Middle frontal gyrus (tissue), 1 donor: ENCODE measurements around the gene GSTM5.
A peak's percentile ranks its signal among the peaks of the same experiment; 100 is the strongest.
"Not testable (repeated sequence)": the region's sequence is repeated elsewhere in the genome, so short reads cannot be mapped to it uniquely, and the experiment has no call there.

Experiments used
- DNase-seq: peaks from one replicate; pipeline ENCODE4 v3.0.0-alpha.2; 2015; ENCODE audit warnings: low spot score; ENCODE audit errors: extremely low spot score

The GSTM5 gene

DNA sequence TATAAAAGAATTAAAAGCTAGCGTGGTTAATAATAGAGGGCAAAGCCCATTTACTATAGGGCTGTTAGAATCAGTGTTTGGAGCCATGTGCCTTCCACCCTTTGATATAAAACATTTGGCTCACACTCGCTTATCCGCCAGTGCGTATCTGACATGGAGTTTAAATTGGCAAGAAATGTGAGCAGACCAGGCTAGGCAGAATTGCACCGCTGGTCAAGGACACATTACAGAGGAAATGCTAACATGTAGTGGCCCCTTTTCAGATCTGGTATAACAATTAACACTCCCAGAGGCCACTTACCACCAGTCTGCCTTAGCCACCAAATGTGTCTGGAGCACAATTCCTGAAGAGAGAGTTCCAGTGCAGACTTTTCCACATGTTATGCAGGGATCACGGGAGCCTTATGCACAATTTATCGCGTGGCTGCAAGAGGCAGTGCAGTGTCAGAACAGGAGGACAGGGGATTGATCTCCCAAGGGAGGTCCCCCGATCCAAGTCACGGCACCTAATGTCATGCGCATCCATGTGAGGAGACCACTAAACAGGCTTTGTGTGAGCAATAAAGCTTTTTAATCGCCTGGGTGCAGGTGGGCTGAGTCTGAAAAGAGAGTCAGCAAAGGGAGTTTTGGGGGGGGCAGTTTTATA is 14.8 kb downstream of the GSTM5 start:
- DNase-seq = no peak

DNA sequence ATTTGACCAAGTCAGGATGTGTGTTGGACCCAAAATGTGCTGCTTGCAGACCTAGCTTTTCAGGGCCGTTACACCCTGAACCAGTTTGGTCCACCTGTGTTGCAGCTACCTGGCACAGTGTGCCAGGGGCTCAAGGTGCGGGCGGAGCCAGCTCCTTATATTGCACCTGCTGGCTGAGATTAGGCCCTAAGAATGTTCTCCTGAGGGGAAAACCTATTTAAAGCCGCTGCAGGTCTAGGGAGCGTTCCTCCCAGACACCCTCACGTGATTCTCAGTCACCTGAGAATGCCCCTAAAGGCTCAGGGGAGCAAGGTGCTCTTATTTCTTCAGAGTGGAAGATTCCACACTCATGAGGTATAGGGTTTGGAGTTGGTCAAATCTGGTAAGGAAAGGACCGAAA is 16.8 kb downstream of the GSTM5 start:
- no peak for DNase-seq

DNA sequence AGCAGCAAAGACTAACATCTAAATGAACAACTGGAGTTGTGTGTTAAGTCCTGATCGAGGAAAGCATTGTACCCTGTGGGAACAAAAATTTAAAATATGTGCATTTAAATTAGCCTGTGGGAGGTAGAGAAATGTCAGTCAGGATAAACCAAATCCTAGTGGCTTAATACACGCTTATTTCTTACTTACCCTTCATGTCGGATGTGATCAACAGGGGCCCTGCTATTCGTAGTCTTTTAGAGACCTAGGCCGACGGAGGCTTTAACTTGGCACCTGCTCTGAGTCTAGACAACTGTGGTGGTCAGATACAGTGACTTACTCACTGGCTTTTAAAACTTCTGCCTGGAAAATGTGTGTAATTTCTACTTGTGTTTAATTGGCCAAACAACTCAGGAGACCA is 18.6 kb downstream of the GSTM5 start:
- DNase-seq = no peak

DNA sequence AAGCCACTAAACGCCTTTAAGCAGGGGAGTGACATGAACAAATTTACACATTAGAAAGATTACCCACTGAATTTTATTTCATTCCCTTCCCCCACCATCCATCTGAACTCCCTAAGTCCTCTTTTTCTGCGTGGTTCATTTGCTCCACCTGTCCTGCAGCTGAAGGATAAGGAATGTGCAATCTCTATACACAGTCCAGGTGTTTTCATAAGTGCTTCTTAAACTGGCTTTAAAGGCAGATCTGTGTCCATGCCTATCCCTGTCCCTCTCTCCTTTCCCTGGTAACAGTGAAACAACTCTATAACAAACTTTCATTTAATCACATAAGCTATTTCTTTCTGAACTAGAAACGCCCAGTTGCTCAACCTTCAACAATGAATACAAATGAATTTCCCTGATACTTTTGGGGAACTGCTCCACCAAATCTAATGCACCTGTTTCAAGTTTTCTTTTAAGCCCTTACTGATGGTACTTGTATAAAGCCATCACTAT is 20.4 kb downstream of the GSTM5 start:
- no peak for DNase-seq

DNA sequence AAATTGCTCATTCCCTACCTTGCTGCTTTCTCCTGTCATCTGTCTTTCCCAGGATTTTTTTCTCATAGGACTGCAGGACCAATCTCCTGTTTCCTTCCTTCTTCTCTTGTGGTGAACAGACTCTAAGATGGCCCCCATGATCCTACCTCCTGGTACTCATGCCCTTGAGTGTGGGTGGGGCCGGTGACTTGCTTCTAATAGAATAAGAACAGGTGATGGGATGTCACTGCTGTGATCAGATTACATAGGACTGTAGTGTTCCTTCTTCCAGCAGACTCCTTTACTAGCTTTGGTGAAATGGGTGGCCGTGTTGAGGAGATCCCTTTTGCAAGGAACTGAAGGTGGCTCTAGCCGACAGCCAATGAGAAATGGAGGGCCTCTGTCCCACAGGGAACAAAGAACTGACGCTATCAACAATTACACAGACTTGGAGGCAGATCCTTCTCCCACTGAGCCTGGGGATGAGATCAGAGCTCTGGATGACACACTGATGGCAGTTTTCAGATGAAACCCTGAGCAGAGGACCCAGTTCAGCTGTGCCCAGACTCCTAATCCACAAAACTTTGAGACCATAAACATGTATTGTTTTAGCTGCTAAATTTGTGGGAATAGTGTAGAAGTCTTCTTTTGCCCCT is 21.3 kb downstream of the GSTM5 start:
- DNase-seq = no peak

DNA sequence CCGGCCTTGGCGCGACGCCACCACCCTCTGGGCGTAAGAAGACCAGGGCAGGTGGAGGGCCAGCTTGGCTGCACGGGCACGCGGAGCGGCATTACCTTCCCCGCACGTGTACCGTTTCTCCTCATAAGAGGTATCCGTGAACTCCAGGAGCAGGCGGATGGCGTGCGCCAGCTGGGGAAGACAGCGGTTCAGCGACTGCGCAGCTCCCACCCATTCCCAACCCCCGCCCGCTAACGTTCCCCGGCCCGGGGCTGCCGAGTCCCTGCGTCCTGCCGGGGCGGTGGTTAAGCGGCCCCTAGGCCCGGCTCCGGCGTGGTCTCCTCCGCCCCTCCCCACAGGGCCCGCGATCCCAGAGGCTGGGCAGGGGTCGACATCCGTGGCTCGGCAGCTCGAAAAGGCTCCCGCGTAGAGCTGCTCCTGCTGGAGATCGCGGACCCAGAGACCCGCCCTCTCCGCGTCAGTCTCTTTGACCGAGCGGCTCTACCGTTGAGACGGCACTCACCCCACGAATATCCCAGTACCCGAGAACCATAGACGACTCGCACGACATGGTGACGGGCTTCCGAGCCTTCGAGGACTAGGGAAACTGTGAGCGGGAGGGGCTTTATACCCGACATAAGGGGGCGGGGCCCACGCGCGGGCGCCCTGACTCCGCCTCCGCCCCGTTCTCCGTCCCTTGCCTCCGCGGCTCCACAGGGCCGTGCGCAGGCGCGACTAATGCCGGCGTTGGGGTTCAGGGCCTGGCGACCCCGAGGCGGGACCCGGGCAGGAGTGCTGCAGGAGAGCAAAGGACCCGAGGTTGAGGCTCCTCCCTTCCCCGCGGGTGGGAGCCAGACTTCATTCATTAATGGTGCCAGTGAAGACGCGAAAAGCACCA is 27.9 kb downstream of the GSTM5 start:
- peak; percentile 33 for DNase-seq

DNA sequence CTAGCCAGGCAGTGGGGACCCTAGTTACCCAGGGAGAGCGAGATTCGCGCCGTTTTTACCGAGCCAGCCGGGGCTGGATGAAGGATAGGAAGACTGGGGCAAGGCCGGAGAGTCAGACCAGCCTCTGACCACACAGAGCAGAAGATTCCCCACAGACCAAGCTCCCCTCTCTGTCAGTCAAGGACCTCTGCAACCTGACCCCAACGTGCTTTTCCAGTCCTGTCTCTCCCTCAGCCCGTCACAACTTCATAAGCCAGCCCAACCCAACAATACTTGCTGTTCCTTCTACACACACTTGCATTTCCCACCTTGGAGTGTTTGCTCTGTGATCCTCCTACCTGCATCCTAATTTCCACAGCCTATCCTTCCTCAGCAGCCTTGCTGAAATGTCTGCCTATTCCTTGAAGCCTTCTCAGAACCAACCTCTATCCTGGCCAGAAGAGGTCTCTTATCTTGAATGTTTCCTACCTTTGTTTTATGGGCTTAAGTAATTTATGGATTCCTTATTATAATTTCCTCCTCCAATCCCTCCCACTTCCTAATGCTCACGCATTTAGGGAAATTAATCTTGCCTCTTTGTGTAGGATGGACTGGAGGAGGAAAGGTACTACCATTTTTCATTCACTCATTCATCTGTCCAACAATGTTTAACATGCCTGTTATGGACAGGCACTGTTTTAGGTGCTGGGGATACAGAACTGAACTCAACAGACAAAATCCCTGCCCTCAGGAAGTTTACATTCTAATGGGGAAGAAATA is 28.7 kb downstream of the GSTM5 start, which contains the start of gene GSTM3:
GSTM3 (minus strand) TSS at position 424 of the 759 bp plus-strand sequence. CDS start 751 bp downstream, outside the sequence.
- no peak for DNase-seq

DNA sequence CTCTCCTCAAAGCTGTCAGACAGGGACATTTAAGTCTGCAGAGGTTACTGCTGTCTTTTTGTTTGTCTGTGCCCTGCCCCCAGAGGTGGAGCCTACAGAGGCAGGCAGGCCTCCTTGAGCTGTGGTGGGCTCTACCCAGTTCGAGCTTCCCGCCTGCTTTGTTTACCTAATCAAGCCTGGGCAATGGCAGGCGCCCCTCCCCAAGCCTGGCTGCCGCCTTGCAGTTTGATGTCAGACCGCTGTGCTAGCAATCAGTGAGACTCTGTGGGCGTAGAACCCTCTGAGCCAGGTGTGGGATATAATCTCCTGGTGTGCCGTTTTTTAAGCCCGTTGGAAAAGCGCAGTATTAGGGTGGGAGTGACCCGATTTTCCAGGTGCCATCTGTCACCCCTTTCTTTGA is 36.3 kb downstream of the GSTM5 start:
- DNase-seq = not testable (repeated sequence)

DNA sequence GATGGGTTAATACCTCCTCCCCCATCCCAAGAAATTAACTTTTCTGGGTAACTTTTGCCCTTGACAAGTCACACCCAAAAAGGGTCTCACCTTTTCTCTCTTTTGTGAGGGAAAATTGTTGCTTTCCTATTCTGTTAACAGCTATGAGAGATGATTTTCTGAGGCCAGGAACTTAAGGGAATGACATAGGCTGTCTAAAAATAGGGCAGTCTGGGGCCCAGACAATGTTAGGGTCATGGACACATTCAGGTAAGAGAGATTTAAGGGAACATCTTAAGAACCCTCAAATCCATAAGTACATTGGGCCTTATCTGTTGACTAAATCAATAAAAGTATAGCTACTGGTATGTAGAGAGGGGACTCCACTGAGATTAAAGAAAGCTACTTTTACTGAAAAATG is 37.2 kb downstream of the GSTM5 start:
- DNase-seq = no peak

DNA sequence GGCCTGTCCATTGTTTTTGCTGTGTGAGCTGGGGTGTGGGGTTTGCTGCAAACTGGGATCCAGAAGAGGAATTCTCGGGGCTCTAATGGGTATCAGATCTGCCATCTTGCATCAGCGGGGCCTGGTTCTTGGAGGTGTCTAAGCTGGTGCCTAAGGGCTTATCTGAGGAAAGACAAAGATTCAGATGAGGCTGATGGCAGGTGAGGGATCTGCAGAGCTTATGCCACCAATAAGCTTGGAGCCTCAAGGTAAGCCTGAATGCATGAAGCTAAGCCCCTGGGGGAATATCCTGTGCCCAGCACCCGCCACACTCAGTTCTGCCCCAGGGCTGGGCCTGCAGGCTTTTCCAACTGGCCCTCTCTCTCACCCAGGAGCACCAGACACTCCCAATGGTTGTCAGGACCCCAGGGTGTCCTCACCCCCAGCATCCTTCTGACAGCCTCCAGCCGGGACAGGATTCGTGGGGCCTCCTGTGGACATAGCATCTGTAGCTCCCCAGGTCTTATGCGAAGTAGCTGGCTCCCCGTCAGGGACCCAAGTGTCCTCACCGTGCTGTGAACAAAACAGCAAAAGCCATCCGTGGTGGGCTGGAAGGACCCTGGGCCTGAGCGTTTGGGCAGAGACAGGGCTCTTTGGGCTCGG is 38.3 kb downstream of the GSTM5 start:
- DNase-seq = no peak

DNA sequence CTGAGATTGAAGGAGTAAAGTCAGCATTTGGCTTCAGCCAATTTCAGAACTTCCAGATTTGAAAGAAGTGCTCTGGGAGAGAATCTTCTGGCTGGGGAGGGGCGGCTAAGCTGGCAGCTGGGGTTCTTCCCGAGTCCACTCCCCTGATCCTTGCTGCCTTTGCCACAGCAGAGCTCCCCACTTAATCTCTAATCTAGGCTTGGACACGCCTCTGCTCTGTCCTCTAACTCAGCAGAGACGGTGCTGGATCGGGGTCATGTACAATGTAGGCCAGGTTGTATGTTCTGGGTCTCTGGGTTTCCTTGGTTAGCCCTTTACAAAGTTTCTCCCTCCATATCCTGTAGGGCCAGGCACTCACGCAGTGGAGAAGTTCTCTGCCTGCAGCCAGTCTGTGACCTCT is 38.9 kb downstream of the GSTM5 start:
- DNase-seq = no peak

DNA sequence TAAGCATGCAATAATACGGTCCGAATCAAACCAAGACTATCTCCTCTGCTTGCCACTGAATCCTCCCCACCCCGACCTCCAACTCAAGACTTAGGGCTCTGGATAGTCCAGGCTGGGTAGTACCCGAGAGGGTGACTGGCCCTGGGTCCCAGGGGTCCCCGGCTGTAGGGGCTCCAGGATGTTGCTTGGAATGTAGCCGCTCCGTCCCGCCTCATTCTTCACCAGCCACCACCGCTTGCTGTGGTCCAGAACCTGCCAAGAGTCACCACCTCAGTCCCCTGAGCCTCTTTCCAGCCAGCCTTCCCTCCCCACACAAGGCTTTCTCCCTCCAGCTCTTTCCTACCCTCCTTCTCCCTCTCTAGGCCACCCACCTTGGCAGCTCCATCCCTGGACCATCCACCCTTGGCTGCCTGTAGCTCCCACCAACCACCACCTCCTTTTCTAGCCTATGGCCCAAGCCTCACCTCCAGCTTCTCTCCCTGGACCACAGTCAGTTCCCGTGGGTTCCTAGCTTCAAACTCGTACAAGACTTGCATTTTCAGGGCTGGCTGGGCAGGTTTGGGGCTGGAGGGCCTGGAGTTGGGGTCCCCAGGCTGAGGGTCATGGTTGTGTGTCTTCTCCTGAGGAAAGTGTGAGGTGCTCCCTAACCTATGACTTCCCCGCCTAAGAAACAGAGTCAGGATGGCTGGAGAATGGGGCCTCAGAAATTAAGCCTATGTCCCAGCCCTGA is 39.6 kb downstream of the GSTM5 start:
- DNase-seq = no peak

DNA sequence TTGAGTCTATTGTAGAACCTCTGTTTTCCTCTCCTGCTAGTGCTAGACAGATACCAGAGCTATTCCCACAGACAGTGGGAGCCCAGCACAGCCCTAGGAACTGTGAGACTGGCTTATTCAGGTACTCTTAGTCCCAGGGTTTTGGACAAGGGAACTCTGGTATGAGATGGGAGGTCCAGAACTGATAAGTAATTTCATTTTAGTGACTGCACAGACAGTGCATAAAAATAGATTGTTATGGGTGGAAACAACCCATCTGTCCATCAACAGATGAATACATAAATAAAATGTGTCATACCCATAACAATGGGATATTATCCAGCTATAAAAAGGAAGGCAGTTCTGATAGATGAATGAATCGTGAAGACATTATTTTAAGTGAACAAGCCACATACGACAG is 42.7 kb downstream of the GSTM5 start:
- no peak for DNase-seq

DNA sequence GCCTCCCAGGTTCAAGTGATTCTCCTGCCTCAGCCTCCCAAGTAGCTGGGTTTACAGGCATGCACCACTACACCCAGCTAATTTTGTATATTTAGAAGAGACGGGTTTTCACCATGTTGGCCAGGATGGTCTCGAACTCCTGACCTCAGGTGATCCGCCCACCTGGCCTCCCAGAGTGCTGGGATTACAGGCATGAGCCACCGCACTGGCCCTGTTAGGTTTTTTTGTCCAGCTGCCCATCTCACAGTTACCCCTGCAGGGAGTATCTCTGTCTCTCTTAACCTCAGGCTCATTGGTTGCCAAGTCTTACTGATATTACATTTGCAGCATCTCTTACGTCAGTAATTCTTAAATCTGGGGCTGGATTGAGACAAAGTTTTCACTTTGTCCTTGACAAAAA is 44.3 kb downstream of the GSTM5 start:
- not testable (repeated sequence) for DNase-seq

DNA sequence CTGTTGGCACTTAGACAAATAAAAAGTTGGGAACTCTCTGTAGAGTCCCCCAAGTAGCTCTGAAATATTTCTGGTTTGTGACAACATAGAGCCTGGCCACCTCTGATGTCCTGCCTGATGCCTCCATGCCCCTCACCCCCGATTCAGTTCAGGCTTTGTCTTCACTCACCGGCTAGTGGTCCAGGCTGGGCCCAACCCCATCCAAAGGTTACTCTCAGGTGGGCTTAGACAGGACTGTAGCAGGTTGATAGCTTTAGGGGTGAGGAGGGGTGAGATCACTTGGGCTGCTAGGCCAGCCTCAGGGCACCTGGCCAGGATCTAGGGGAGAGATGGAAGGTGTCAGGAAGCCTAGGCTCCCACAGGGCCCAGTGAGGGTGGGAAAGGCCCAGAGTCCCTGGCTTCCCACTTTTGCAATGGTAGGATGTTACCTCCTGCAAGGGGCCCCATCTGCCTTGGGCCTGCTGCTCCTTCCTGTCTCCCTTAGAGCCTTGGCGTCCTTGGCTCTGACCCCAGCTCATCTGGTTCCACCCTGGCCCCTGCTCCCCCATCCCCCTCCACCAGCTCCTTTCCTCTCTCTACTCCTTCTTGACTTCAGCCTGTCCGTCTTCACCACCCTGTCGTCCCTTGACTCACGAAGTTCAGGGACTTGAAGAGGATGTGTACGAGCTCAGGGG is 44.9 kb downstream of the GSTM5 start:
- no peak for DNase-seq

DNA sequence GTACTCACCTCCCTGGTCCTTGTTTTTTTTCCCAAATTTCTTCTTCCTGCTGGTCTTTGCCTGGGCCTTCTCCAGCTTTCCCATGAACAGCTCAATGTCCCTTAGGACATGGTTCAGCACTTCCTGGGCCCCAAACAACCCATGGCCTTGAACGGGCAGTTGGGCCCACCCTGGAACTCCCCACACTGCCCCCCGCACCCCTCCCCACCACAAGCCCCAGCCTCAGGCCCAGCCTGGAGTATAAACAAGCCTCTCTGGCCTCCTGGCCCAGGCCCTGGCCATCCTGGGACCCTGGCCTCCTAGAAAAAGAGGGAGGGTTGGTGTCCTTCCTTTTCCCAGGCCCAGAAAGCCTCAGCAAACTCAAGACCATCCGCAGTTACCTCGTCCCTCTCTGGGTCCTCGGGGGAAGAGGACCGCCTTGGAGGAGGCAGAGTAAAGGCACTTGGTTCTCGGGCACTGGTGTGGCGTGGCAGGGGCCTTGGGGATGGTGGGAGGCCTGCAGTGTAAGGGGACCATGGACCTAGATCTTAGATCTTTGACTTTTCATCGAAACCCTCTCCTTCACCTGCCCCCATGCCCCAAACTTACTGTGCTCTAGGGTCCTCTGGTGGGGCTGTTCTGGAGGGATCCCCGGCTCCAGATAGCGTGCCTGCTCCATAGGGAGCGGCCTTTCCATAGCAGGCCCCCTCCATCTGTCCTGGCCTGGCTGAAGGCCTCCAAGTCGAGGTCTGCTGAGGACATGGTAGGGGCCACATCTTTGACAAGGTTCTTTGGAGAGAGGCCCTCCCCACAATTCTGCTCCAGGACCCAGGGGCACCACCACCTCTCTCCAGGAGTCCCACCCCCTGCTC is 46.1 kb downstream of the GSTM5 start:
- DNase-seq = no peak

DNA sequence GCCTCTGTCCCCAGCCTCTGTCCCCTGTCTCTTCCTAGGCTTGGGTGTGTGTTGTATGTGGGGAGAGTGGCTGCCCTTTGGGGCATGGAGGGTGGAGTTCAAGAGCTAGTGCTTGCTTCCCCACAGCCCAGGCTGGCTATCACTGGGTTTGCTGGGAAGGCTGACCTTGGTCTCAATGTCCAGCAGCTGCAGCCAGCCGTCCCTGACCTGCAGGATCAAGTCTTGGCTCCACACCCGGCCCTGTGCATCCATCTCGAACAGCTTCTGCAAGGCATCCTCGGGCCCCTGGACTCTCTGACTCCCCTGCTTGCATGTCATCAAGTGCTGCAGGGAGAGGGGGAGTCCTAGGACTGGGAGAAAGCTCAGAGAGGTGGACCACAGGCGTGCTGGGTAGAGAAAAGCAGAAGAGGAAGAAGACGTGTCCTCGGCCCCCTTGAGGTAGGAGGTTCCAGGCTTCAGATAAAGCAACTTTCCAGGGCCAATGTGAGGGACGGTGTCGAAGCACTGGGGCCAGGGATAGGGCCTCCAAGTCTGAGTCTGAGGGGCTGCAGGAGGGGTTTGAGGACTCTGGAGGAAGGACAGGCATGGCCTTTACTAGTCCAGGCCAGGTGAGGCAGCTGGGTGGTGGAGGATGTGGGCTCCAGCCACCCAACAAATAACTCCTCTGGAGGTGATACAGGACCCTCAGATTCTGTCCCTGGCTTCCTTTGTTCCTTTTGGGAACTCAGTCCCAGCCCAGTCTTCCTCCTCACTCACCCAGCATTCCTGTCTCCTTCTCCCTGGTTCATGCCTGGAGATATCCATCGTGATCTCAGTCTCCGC is 47.7 kb downstream of the GSTM5 start:
- DNase-seq = no peak
